Measurements from ENCODE around the gene USP46.

Gene USP46

GRCh38 chr4:52641854-52642563, 17.1 kb downstream of the USP46 start:
- no peak overlapping the region for H3K27ac ChIP-seq (replicated peaks)
- H3K27me3 ChIP-seq (ENCODE audit: insufficient read depth, poor library complexity, severe bottlenecking) = no peaks in the 10 kb centered on the region
- TF ChIP-seq SPI1 (IDR thresholded peaks at IDR 0.05; ENCODE audit: borderline replicate concordance, low read depth) (no peak), POLR2AphosphoS5 (IDR thresholded peaks at IDR 0.05; ENCODE audit: low read depth) (no peak), GABPA (IDR thresholded peaks at IDR 0.05; ENCODE audit: low read depth) (no peak), REST (IDR thresholded peaks at IDR 0.05; ENCODE audit: insufficient replicate concordance, low read depth) (no peak), CTCF (IDR thresholded peaks at IDR 0.05; ENCODE audit: insufficient read depth, low read length) (no peak)
- DNase-seq (ENCODE audit: low read depth in 1 of 2, low spot score in 1 of 2) = no peak
- no peak overlapping the region for H3K4me3 ChIP-seq (replicated peaks; ENCODE audit: insufficient read depth, low read length)

GRCh38 chr4:52640808-52641565, 18.1 kb downstream of the USP46 start:
- DNase-seq (ENCODE audit: low read depth in 1 of 2, low spot score in 1 of 2) = no peak
- Histone ChIP-seq H3K27me3 (ENCODE audit: insufficient read depth, poor library complexity, severe bottlenecking) (no peaks in the 10 kb centered on the region), H3K27ac (replicated peaks) (no peak overlapping the region), H3K4me3 (replicated peaks; ENCODE audit: insufficient read depth, low read length) (no peak overlapping the region)
- TF ChIP-seq CTCF (IDR thresholded peaks at IDR 0.05; ENCODE audit: insufficient read depth, low read length) (no peak), POLR2AphosphoS5 (IDR thresholded peaks at IDR 0.05; ENCODE audit: low read depth) (no peak), GABPA (IDR thresholded peaks at IDR 0.05; ENCODE audit: low read depth) (no peak), SPI1 (IDR thresholded peaks at IDR 0.05; ENCODE audit: borderline replicate concordance, low read depth) (no peak), REST (IDR thresholded peaks at IDR 0.05; ENCODE audit: insufficient replicate concordance, low read depth) (no peak)

GRCh38 chr4:52638717-52639116, 20.4 kb downstream of the USP46 start:
- H3K27me3 ChIP-seq (ENCODE audit: insufficient read depth, poor library complexity, severe bottlenecking) = no peaks in the 10 kb centered on the region
- TF ChIP-seq SPI1 (IDR thresholded peaks at IDR 0.05; ENCODE audit: borderline replicate concordance, low read depth) (peak; percentile 98), REST (IDR thresholded peaks at IDR 0.05; ENCODE audit: insufficient replicate concordance, low read depth) (no peak), GABPA (IDR thresholded peaks at IDR 0.05; ENCODE audit: low read depth) (no peak)
- H3K27ac ChIP-seq (replicated peaks) = peak overlapping the region; percentile 27; the same call in 1 of the 2 replicates

More at GRCh38 chr4:52638717-52639116, 20.4 kb downstream of the USP46 start:
- no peak overlapping the region for H3K4me3 ChIP-seq (replicated peaks; ENCODE audit: insufficient read depth, low read length)
- DNase-seq (ENCODE audit: low read depth in 1 of 2, low spot score in 1 of 2) = peak; percentile 45 to 64

Measured in HL-60 (cell line).